GM10847 (cell line): ENCODE measurements around the gene MGRN1.

Source experiments
- POLR2A ChIP-seq: IDR thresholded peaks from 2 replicates; pipeline ENCODE4 v1.6.1; 2011; ENCODE audit not compliant: insufficient read length; ENCODE audit errors: extremely low read depth

The MGRN1 gene

DNA sequence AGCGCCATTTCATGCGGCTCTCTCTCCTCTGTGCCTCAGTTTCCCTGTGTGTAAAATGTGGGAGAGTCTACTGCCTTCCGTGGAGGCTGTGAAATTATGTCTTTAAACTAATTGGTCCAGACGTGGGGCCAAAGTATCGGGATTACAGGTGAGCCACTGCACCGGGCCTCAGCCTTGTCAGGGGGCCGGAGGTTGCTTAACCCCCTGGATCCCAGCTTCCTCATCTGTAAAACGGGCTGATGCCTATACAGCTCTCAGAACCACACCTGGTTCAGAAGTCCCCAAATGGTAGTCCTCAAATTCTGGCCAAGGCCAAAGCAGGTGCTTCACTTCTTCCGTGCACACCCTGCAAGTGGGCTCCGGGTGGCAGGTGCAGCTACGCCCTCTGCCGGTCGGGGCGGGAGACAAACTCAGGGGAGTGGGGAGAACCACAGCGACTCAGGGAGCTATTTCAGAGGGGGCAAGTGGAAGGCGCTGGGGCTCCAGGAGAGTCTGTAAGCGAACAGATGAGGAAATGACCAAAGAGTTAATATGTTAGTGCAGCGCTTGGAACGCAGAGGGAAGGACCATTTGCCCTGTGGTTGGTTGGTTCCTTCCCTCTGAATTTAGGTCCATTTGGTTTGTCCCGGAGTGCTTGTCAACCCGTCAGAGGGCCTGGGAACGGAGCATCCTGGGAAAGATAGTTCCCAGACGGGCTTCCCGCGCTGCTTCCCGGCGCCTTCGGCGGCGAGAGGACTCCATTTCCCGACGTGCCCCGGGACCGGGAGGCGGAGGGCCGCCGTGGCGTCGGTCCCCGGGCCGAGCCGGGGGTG lies at the start of gene MGRN1:
Gene MGRN1, plus strand, starts transcription at position 812 of the 812 bp plus-strand sequence. CDS start 135 bp downstream, outside the sequence.
- TF ChIP-seq POLR2A: no peak

DNA sequence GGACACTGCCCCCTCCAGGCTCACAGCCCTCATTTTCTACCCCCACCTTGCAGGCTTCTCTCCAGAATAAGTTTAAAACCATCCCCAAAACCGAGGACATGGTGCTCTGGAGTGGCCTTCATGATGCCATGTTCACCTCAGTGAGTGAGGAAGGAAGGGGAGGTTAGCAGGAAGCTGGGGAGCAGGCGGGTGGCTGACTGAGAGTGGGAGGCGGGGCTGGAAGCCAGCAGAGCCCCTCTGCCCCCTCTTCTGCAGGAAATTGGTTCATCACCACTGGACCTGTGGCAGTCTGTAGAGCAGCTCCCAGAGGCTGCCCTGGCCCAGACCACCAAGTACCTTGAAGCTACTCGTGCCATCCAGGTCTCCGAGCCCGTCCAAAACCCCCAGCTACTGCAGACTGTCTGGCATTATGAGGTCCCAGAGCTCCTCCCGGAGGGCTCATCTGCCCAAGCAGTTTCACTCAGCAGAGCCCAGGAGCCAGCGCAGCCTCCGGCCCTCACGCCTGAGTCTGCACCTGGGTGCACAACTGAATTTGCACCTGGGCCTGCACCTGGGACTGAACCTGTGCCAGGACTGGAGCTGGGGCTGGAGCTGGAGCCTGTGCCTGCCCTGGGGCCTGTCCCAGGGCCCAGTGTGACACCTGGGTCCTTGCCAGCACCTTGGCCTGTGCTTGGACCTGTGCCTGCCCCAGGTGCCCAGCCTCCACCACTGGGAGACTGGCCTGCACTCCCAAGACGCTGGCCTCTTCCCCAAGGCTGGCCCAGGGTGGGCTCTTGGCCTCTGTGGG lies 49.5 kb upstream of the MGRN1 start:
- no peak for TF ChIP-seq POLR2A

DNA sequence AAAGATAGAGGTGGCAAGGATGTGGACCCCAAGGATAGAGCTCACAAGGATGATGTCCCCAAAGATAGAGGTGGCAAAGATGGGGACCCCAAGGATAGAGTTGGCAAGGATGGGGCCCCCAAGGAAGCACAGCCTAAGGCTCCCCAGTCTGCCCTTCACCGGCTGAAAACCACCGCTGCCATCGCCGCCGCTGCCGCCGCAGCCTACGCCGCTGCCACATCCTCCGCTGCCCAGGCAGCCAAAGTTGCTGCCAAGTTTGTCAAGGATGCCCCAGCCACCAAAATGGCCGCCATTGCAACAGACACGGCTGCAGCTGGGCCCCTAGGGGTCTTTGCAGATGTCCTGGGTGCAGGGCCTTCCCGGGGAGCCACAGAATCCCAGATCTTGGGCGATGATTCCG lies 48.6 kb upstream of the MGRN1 start:
- TF ChIP-seq POLR2A: no peak

DNA sequence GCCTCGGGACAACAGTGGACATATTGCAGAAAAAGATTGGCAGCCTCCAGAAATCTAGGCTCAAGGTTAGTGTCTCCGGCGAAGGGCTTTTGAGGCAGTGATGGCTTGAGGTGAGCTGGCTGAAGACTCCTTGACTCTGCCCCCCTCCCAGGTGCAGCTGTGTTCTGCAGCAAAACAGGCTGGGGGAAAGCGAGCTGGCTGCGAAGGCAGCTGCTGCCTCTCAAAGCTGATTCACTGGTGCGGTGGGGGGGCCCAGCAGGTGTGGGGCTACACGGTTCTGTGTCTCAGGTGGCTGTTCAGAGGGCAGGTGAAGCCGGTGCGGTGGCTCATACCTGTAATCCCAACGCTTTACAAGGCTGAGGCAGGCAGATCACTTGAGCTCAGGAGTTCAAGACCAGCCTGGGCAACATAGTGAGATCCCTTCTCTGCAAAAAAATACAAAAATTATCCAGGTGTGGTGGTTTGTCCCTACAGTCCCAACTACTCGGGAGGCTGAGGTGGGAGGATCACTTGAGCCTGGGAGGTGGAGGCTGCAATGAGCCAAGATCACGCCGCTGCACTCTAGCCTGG lies 45.6 kb upstream of the MGRN1 start:
- TF ChIP-seq POLR2A: no peak

DNA sequence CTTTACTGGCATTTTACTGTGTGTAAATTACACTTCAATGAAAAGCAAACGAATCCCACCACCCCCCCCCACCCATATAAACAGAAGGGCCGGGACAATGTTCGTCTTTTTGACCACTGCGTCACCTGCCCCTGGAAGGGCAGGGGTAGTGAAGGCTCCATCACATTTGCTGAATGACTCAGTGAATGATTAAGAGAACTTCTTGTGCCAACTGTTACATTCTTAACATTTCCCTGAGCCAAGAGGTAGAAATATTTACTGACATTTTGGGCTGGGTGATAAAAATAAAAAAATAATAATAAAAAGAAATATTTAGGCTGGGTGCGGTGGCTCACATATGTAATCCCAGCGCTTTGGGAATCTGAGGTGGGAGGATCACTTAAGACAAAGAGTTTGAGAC lies 44.4 kb upstream of the MGRN1 start:
- TF ChIP-seq POLR2A: no peak

DNA sequence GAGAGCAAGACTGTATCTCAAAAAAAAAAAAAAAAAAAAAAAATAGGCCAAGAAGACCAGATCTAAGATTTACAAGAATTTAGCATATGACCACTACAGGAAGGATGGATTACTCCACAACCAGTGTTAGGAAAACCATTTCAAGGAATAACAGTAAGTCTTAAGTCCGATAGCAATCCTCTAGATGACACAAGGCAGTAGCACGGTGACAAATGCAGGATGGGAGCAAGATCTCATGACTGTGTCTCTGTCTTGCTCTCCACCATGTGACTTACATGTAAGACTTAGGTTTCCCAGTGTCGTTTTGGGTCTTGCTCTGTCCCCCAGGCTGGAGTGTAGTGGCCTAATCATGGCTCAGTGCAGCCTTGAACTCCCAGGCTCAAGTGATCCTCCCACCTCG lies 40.7 kb upstream of the MGRN1 start:
- TF ChIP-seq POLR2A: no peak

DNA sequence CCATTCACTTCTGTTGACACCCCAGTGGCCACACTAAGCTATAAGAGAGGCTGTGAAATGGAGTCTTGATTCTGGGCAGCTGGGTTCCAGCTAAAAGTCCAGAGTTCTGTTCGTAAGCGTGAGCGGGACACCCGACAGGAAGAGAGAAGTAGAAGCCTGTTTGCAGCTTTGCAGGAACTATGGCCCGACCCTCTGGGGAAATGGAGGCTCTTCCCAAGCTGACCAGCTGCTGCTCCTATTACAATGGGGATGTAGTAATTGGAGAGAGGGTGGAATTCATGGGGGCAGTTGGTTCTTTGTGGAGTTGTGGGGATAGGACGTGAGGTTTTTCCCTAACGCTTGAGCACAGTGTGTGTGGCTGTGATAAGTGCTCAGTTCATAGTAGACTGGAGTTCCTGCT lies 38.3 kb upstream of the MGRN1 start:
- TF ChIP-seq POLR2A: no peak

DNA sequence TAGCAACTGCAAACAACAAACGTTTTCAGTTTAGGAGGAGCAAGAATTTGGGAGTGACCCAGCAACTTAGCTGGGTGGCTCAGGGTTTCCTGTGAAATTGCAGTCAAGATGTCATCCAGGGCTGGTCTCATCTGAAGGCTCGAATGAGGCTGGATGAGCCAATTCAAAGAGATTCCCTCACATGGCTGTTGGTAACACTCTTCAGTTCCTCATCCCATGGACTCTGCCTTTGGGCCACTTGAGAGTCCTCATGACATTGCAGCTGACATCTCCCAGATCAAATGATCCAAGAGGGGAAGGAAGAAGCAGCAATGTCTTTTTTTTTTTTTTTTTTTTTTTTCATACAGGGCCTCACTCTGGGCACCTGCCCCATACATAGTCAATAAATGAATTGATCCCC lies 36.2 kb upstream of the MGRN1 start:
- no peak for TF ChIP-seq POLR2A

DNA sequence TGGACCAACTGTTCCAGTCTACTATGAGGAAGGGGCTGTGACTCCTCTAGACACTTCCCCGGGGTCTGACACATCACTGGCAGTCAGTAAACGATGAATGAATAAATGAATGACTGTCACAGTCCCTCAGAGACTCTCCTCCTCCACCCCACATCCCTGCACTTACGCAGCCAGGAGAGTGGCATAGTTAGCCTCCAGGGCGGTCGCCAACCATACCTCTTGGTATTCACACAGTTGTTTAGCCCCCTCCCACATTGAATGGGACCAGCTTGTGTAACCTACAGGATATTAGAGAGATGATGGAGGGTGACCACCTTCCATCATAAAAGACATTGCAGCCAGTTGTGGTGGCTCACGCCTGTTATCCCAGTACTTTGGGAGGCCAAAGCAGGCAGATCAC lies 35.7 kb upstream of the MGRN1 start:
- TF ChIP-seq POLR2A: no peak

DNA sequence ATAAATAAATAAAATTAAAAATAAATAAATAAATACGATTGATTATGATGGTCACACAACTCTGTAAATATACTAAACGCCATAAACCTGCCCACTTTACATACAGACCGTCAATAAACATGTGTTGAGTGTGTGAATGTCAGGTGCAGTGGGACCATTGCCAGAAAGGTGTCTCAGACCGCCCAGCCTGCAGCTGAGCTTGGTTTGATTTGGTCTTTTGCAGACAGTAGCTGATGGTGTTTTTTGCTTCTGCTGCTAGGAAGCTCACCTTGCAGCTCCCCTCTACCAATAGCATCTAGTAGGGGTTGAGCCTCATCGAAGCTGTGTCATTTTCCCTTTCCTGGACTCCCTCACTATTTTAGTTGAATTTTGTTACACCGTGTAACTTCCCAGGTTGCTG lies 33.4 kb upstream of the MGRN1 start:
- TF ChIP-seq POLR2A: no peak

DNA sequence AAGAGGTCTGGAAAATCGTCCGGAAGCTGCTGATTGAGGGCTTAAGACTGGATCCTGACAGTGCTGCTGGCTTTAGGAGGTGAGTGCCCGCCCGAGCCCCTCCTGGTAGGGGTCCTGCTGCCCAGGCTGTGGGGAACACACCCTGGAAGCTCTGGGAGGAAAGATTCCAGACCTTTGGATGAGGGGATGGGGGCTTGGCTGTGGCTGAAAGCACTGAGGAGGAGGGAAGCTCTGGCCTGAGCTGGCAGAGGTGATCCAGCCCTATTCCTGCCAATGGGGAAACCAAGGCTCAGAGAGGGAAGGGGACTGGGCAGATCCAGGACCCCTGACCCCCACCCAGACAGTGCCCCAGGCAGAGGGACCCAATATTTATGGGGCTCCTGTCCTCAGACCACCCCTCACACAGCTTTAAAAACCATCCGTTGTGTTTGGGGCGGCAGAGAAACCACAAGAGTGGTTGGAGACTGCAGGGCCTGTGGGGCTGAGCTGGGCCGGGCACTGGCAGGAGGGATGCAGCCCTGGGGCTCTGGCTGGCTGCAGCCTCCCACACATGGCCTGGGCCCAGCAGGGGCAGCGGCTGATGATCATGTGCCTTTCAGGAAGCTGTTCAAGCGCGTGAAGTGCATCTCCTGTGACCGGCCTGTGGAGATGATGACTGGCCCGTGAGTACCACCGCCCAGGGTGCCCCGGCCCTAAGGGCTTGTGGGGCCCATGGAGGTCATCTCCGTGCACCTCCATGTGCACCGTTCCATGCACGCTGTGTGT lies 32.7 kb upstream of the MGRN1 start:
- no peak for TF ChIP-seq POLR2A

DNA sequence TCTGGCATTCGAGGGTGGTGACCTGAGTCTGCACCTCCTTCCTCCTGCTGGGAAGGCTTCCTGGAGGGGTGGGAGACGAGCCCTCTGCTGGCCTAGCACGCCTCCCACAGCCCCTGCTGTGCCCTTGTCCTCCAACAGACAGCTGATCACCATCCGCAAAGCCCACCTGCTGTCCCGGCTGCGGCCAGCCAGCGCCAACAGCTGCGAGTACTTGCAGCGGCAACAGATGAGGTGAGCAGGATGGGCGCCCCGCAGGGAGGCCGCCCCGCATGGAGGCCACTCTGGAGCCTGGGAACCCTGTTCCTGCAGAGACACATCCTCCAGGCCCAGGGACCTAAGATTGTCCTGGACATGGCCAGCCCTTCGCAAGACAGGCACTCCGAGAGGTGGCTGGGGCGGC lies 31.5 kb upstream of the MGRN1 start:
- no peak for TF ChIP-seq POLR2A

DNA sequence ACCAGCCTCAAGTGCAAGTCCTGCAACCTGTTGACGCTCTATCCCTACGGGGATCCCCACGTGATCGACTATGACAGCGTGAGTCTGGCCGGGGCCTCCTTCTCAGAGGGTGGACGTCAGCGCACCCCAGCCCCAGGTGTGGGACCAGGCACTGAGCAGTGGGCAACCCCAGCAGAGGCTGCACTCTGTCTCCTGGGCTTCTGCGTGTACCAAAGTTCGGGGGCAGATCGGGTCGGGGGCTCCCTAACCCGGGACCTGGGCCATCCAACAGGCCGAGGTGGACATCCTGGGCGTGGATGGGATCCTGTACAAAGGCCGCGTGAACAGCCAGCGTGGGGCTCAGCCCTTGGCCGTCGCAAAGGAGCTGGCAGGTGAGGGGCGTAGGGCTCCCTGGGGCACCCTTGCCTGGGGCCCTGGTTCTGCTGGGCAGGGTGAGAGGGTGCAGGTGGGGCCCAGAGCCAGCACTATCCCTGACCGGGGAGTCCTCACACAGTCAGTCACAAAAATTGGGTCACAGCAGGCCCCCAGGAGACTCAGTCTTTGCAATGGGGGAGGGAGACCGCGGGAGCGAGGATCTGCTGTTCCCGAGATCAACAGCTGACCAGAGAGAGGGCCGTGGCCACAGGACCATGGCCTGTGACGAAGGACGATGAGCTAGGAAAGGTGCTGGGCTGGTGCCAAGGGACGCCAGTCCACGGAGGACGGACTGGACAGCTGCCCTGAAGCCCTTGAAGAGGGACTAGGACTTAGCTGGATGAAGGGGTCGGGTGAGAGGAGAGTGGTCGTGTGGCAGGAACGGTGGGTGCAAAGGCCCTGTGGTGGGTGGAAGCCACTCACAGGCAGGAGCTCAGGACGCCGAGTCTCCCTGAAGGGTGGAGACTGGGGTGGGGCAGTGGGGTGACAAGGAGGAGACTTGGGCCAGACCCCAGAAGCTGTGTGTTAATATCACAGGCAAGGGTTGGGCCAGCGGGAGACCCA lies 29.9 kb upstream of the MGRN1 start:
- no peak for TF ChIP-seq POLR2A

DNA sequence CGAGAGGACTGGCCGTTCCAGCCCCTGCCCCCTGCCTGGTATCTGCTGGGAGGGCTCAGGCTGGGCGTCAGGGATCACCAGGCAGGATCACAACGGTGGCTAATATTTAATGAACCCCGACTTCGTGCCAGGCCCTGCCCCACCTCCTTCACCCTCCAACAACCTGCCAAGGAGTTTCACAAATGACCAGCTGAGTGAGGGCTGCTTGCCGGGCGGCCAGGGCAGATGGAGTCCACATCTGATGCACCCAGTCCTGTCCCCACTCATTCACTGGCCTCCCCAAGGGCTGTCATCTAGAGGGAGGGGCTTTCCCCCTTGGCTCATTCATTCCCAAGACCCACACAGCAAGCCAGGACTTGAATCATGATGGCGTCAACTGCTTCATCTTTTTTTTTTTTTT lies 27.5 kb upstream of the MGRN1 start:
- no peak for TF ChIP-seq POLR2A
